ENCODE measurements around the gene DPM1. TPM values are rescaled to one million over a fixed set of nuclear protein-coding genes. Genes with fewer than 3 reads are reported as not detected.

Gene DPM1
- total RNA-seq, 1 experiment from 2014 or later = 70.7 TPM

DNA sequence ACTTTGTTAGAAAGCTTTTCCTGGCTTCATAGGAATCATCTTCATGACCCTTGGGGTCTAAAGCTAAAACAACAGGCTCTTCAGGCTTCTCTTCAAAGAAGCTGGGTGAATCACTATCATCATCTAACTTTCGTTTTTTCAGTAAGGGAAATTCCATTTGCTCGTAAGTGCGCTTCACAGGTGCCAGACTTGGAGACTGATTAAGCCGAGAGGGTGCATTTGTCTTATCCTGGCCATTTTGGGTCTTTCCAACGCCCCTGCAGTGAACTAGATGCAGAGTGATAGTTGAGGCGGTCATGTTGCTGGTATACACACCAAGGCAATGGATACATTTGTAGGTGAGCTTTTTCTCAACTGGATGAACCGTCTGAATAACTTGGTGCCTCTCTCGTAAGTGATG is 65.9 kb downstream of the DPM1 start:
- Histone ChIP-seq H3K4me3 (no peak overlapping the region), H3K9me2 (ENCODE audit: insufficient read depth) (no peaks in the 10 kb centered on the region), H3K4me2 (no peak overlapping the region), H3K9me3 (ENCODE audit: insufficient read depth, low read depth) (no peaks in the 10 kb centered on the region), H3K36me3 (ENCODE audit: low read depth) (peaks cover 57% of the 10 kb centered on the region), H3F3A (ENCODE audit: insufficient read depth, low read depth) (peaks cover 13% of the 10 kb centered on the region; the same call in 1 of the 2 replicates), H3K79me2 (ENCODE audit: low read depth) (0 out of 2 replicates have a peak, but pooled peaks cover 6% of the 10 kb centered on the region), H3K4me1 (replicated peaks; ENCODE audit: insufficient read depth) (no peaks in the 10 kb centered on the region), H3K27me3 (ENCODE audit: insufficient read depth, low read depth) (no peaks in the 10 kb centered on the region), H3K27ac (no peak overlapping the region), H4K20me1 (ENCODE audit: insufficient read depth) (peaks cover 30% of the 10 kb centered on the region), H2AFZ (no peak overlapping the region)
- CTCF ChIA-PET = no interaction called here
- POLR2A ChIA-PET (ENCODE audit: unreplicated experiment) = no interaction called here
- no peak for DNase-seq
- no TSS peak for BruUV-seq (replicated peaks)
- TF ChIP-seq, protein P1, sequence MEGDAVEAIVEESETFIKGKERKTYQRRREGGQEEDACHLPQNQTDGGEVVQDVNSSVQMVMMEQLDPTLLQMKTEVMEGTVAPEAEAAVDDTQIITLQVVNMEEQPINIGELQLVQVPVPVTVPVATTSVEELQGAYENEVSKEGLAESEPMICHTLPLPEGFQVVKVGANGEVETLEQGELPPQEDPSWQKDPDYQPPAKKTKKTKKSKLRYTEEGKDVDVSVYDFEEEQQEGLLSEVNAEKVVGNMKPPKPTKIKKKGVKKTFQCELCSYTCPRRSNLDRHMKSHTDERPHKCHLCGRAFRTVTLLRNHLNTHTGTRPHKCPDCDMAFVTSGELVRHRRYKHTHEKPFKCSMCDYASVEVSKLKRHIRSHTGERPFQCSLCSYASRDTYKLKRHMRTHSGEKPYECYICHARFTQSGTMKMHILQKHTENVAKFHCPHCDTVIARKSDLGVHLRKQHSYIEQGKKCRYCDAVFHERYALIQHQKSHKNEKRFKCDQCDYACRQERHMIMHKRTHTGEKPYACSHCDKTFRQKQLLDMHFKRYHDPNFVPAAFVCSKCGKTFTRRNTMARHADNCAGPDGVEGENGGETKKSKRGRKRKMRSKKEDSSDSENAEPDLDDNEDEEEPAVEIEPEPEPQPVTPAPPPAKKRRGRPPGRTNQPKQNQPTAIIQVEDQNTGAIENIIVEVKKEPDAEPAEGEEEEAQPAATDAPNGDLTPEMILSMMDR (conservative IDR thresholded peaks at IDR 0.05) = no peak
- TF ChIP-seq EZH2 (IDR thresholded peaks at IDR 0.05; ENCODE audit: low read depth) = no peak
- intact Hi-C loops (cut with micrococcal nuclease; ENCODE audit: unreplicated experiment) = no loop called here

DNA sequence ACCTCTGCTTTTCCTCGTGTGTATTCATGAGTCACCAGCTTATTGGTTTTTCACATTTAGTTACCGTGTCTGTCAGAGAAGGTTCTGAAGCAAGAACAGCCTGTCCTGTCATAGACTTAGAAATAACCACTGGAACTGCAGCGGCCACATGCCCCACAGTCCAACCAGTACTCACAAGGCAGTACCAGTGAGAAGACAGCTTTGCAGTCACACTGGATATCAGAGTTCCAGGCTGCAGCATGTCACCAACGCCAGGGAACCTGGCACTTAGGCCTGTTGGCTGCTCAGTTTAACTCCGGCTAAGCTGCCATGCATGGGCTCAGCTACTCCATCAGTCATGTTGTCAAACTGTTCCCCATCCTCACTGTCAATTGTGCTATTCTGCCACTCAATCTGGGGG is 67.2 kb downstream of the DPM1 start:
- no peak overlapping the region for H3K4me3 ChIP-seq
- H3K27me3 ChIP-seq (ENCODE audit: insufficient read depth, low read depth) = no peaks in the 10 kb centered on the region
- no TSS peak for BruUV-seq (replicated peaks)
- no peaks in the 10 kb centered on the region for H3K4me1 ChIP-seq (replicated peaks; ENCODE audit: insufficient read depth)
- peaks cover 57% of the 10 kb centered on the region for H3K36me3 ChIP-seq (ENCODE audit: low read depth)
- no peak overlapping the region for H2AFZ ChIP-seq
- ChIA-PET POLR2A (ENCODE audit: unreplicated experiment) (no interaction called here), CTCF (no interaction called here)
- no peak overlapping the region for H3K27ac ChIP-seq
- H3F3A ChIP-seq (ENCODE audit: insufficient read depth, low read depth) = peaks cover 20% of the 10 kb centered on the region; the same call in 1 of the 2 replicates
- H3K9me3 ChIP-seq (ENCODE audit: insufficient read depth, low read depth) = no peaks in the 10 kb centered on the region
- no peak for DNase-seq
- H3K79me2 ChIP-seq (ENCODE audit: low read depth) = no peaks in the 10 kb centered on the region
- intact Hi-C loops (cut with micrococcal nuclease; ENCODE audit: unreplicated experiment) = no loop called here
- no peaks in the 10 kb centered on the region for H3K9me2 ChIP-seq (ENCODE audit: insufficient read depth)
- TF ChIP-seq EZH2 (IDR thresholded peaks at IDR 0.05; ENCODE audit: low read depth) = no peak
- TF ChIP-seq, protein P1 (conservative IDR thresholded peaks at IDR 0.05) = no peak
- no peak overlapping the region for H3K4me2 ChIP-seq
- H4K20me1 ChIP-seq (ENCODE audit: insufficient read depth) = peaks cover 25% of the 10 kb centered on the region; the same call in 1 of the 2 replicates

DNA sequence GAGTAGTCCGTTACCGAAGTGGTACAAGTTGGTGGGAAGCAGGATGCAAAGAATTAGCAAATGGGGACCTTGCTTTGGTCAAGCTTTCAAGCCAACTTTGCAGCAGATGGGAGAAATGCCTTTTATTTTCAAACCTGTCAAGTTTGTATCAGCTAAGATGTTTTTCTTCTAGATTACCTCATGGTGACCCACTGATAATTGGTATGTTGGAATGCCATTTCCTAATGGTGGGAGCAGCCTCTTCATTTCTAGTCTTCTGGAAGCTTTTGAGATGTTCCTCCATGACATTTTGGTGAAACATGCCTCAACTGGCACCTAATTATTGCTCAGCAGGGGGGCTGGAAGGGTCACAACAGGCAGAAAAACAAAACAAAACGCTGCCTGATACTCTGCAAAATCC is 70.8 kb downstream of the DPM1 start:
- CTCF ChIA-PET = no interaction called here
- no peak overlapping the region for H3K4me3 ChIP-seq
- H3K27ac ChIP-seq = no peak overlapping the region
- no peaks in the 10 kb centered on the region for H3K4me1 ChIP-seq (replicated peaks; ENCODE audit: insufficient read depth)
- H3K9me3 ChIP-seq (ENCODE audit: insufficient read depth, low read depth) = no peaks in the 10 kb centered on the region
- POLR2A ChIA-PET (ENCODE audit: unreplicated experiment) = interaction anchor here (0.6 kb wide), 1 partner anchor 290 kb away, joined by 5 read pairs; no protein-coding TSS in a partner anchor
- no peak for DNase-seq
- H3K36me3 ChIP-seq (ENCODE audit: low read depth) = peaks cover 29% of the 10 kb centered on the region
- no peaks in the 10 kb centered on the region for H3K79me2 ChIP-seq (ENCODE audit: low read depth)
- intact Hi-C loops (cut with micrococcal nuclease; ENCODE audit: unreplicated experiment) = no loop called here
- peaks cover 21% of the 10 kb centered on the region; the same call in 1 of the 2 replicates for H3F3A ChIP-seq (ENCODE audit: insufficient read depth, low read depth)
- no peaks in the 10 kb centered on the region for H3K27me3 ChIP-seq (ENCODE audit: insufficient read depth, low read depth)
- H4K20me1 ChIP-seq (ENCODE audit: insufficient read depth) = peaks cover 25% of the 10 kb centered on the region; the same call in 1 of the 2 replicates
- BruUV-seq (replicated peaks) = no TSS peak
- no peak for TF ChIP-seq EZH2 (IDR thresholded peaks at IDR 0.05; ENCODE audit: low read depth)
- TF ChIP-seq, protein P1 (conservative IDR thresholded peaks at IDR 0.05) = no peak
- no peaks in the 10 kb centered on the region for H3K9me2 ChIP-seq (ENCODE audit: insufficient read depth)
- H2AFZ ChIP-seq = no peak overlapping the region
- H3K4me2 ChIP-seq = no peak overlapping the region

Measured in PC-9 (cell line).